ENCODE results near the gene ARL15.

GRCh38 chr5:53891159-53891558 lies 419.2 kb downstream of the ARL15 start:
- TF ChIP-seq CHD2 (IDR thresholded peaks at IDR 0.05; ENCODE audit: low read length, partially characterized antibody) (no peak), RAD21 (IDR thresholded peaks at IDR 0.05; ENCODE audit: low read length) (no peak), FOXM1 (IDR thresholded peaks at IDR 0.05; ENCODE audit: low read depth) (no peak), CTCF (IDR thresholded peaks at IDR 0.05) (no peak), POLR2AphosphoS5 (IDR thresholded peaks at IDR 0.05; ENCODE audit: low read depth, low read length) (no peak), GABPA (IDR thresholded peaks at IDR 0.05; ENCODE audit: low read depth) (no peak), NFIC (IDR thresholded peaks at IDR 0.05; ENCODE audit: borderline replicate concordance) (no peak)

Measured in SK-N-SH (cell line).